Common myeloid progenitor, CD34-positive (primary cell): ENCODE results near the gene KRT78.
"Not testable (repeated sequence)": the region's sequence is repeated elsewhere in the genome, so short reads cannot be mapped to it uniquely, and the experiment has no call there.

ENCODE experiments used
- CTCF ChIA-PET: fragments of 350-600 bp; sonication (Branson Sonifier 250); formaldehyde crosslinking; loops from one replicate; lab custom pipeline; 2021; ENCODE audit warnings: antibody characterized with exemption; lab: Charles Lee
- POLR2A ChIA-PET: fragments of 350-600 bp; sonication (Branson Sonifier 250); formaldehyde crosslinking; loops from one replicate; lab custom pipeline; 2021; ENCODE audit warnings: antibody characterized with exemption; lab: Charles Lee
- DNase-seq, 3 donors: peaks; one replicate each; pipeline versions ENCODE4 v3.0.0 to v3.0.0-alpha.2; 2013
- H3K27ac ChIP-seq, 2 experiments: 1 replicate in 1 of 2; 2 replicates in 1 of 2; pipeline ENCODE4 v1.7.0; 2013; ENCODE audit warnings: inconsistent platforms in 2 of 2, low read length in 2 of 2, mild to moderate bottlenecking in 2 of 2, low read depth in 1 of 2, moderate library complexity in 1 of 2; ENCODE audit not compliant: severe bottlenecking in 2 of 2, insufficient read depth in 1 of 2, poor library complexity in 1 of 2
- H3K27me3 ChIP-seq, 5 experiments: replicated peaks in 2 of 5; 1 replicate in 3 of 5; 2 replicates in 2 of 5; pipeline versions ENCODE4 v1.6.1 to v1.7.0; 2013; ENCODE audit warnings: low read length in 4 of 5, mild to moderate bottlenecking in 2 of 5, moderate library complexity in 2 of 5, inconsistent platforms in 1 of 5; ENCODE audit not compliant: insufficient read depth in 5 of 5, control insufficient read depth in 4 of 5
- H3K36me3 ChIP-seq, 4 experiments: 1 replicate in 2 of 4; 2 replicates in 2 of 4; pipeline versions ENCODE4 v1.6.1 to v1.7.0; 2013; ENCODE audit warnings: low read length in 3 of 4, control low read depth in 1 of 4, mild to moderate bottlenecking in 1 of 4; ENCODE audit not compliant: control insufficient read depth in 4 of 4, insufficient read depth in 4 of 4
- H3K4me1 ChIP-seq, 4 experiments: 1 replicate in 3 of 4; 2 replicates in 1 of 4; pipeline versions ENCODE4 v1.6.1 to v1.7.1; 2013; ENCODE audit warnings: low read length in 3 of 4, mild to moderate bottlenecking in 3 of 4, control low read depth in 1 of 4, inconsistent platforms in 1 of 4, moderate library complexity in 1 of 4; ENCODE audit not compliant: control insufficient read depth in 4 of 4, insufficient read depth in 4 of 4; ENCODE audit errors: control extremely low read depth in 1 of 4
- H3K4me3 ChIP-seq, 7 experiments: 1 replicate in 4 of 7; 2 replicates in 3 of 7; pipeline versions ENCODE4 v1.5.1 to v1.7.0; 2013; ENCODE audit warnings: mild to moderate bottlenecking in 7 of 7, low read length in 6 of 7, moderate library complexity in 6 of 7, inconsistent platforms in 2 of 7, low read depth in 2 of 7, control low read depth in 1 of 7; ENCODE audit not compliant: insufficient read depth in 4 of 7, control insufficient read depth in 1 of 7; ENCODE audit errors: extremely low read depth in 1 of 7
- H3K9me3 ChIP-seq, 5 experiments: 1 replicate in 4 of 5; 2 replicates in 1 of 5; pipeline versions ENCODE4 v1.6.1 to v1.7.1; 2013; ENCODE audit warnings: low read length in 4 of 5, mild to moderate bottlenecking in 2 of 5, inconsistent platforms in 1 of 5, low read depth in 1 of 5, moderate library complexity in 1 of 5; ENCODE audit not compliant: control insufficient read depth in 4 of 5, insufficient read depth in 2 of 5; ENCODE audit errors: control extremely low read depth in 1 of 5
- WGBS: methylation state at CpG from one replicate; pipeline ENCODE4 v1.1.5; 2013; ENCODE audit not compliant: insufficient coverage; 5-methylcytosine and 5-hydroxymethylcytosine counted together

Gene KRT78

GRCh38 chr12:52890417-52890816, 41.6 kb upstream of the KRT78 start:
- Histone ChIP-seq H3K27me3 (no peaks in the 10 kb centered on the region), H3K4me3 (no peak overlapping the region), H3K36me3 (no peaks in the 10 kb centered on the region), H3K9me3 (no peaks in the 10 kb centered on the region), H3K4me1 (no peaks in the 10 kb centered on the region), H3K27ac (no peak overlapping the region)
- 100% methylated on average over 2 of the region's 3 CpGs for WGBS
- ChIA-PET CTCF (interaction anchor here (1.0 to 19.2 kb wide), 2 partner anchors 11 to 92 kb away, joined by 4 to 450 read pairs; no protein-coding TSS in a partner anchor), POLR2A (no interaction called here)
- DNase-seq, result no peak

GRCh38 chr12:52884526-52885293, 35.9 kb upstream of the KRT78 start:
- peaks cover 0 to 11% (median 0%) of the 10 kb centered on the region in 4 experiments for H3K4me1 ChIP-seq
- CTCF ChIA-PET, result interaction anchor here (0.6 to 21.8 kb wide), 50 partner anchors 8 to 523 kb away, joined by 3 to 467 read pairs (median 6); partner anchors contain the start of genes EIF4B, KRT18, KRT74 and KRT8
- WGBS, result 38% methylated on average over 8 of the region's 13 CpGs
- no peaks in the 10 kb centered on the region for H3K27me3 ChIP-seq
- DNase-seq, result peak; percentile 63 to 75 (median 69)
- no peak overlapping the region for H3K27ac ChIP-seq
- no peaks in the 10 kb centered on the region for H3K9me3 ChIP-seq
- no peak overlapping the region for H3K4me3 ChIP-seq
- no peaks in the 10 kb centered on the region for H3K36me3 ChIP-seq
- POLR2A ChIA-PET, result interaction anchor here (1.1 kb wide), 1 partner anchor 96 kb away, joined by 4 read pairs; no protein-coding TSS in a partner anchor

GRCh38 chr12:52880499-52880898, 31.7 kb upstream of the KRT78 start:
- POLR2A ChIA-PET, result interaction anchor here (0.6 kb wide), 1 partner anchor 30 kb away, joined by 3 read pairs; no protein-coding TSS in a partner anchor
- not testable (repeated sequence) for H3K27ac ChIP-seq, H3K36me3 ChIP-seq, DNase-seq, H3K27me3 ChIP-seq, H3K4me3 ChIP-seq, H3K9me3 ChIP-seq
- CTCF ChIA-PET, result interaction anchor here (0.7 to 21.8 kb wide), 28 partner anchors 8 to 553 kb away, joined by 3 to 467 read pairs (median 5); partner anchors contain the start of genes KRT18, KRT74 and KRT85
- WGBS, result 65% methylated on average over 2 of the region's 8 CpGs
- H3K4me1 ChIP-seq, result peaks cover 0 to 25% (median 14%) of the 10 kb centered on the region in 4 experiments

- no peaks in the 10 kb centered on the region for H3K9me3 ChIP-seq
- POLR2A ChIA-PET, result interaction anchor here (0.5 to 0.6 kb wide), 3 partner anchors 13 to 647 kb away, joined by 3 read pairs; partner anchors contain the start of gene KRT7
- H3K36me3 ChIP-seq, result no peaks in the 10 kb centered on the region
- H3K27me3 ChIP-seq, result no peaks in the 10 kb centered on the region
- peaks cover 0 to 31% (median 18%) of the 10 kb centered on the region in 4 experiments for H3K4me1 ChIP-seq
- H3K27ac ChIP-seq, result no peak overlapping the region
- peak; percentile 74 to 85 (median 82) for DNase-seq
- peak overlapping the region in 4 of 7 experiments; percentile 47 to 77 (median 52) for H3K4me3 ChIP-seq
- CTCF ChIA-PET, result interaction anchor here (0.7 to 21.8 kb wide), 49 partner anchors 9 to 724 kb away, joined by 3 to 467 read pairs (median 4); partner anchors contain the start of genes KRT18, KRT74 and KRT85
- WGBS, result 5% methylated on average over 29 of the region's 38 CpGs
Observed at GRCh38 chr12:52879394-52880351, 30.9 kb upstream of the KRT78 start.

GRCh38 chr12:52878507-52879393, 30.0 kb upstream of the KRT78 start:
- H3K4me3 ChIP-seq, result peak overlapping the region in 3 of 7 experiments; percentile 36 to 77 (median 53)
- DNase-seq, result no peak
- no peaks in the 10 kb centered on the region for H3K9me3 ChIP-seq
- 86% methylated on average over 12 of the region's 17 CpGs for WGBS
- no peak overlapping the region for H3K27ac ChIP-seq
- no peaks in the 10 kb centered on the region for H3K36me3 ChIP-seq
- CTCF ChIA-PET, result interaction anchor here (0.7 to 21.8 kb wide), 47 partner anchors 8 to 723 kb away, joined by 3 to 467 read pairs (median 4); partner anchors contain the start of genes KRT18, KRT74 and KRT85
- POLR2A ChIA-PET, result interaction anchor here (0.5 to 0.6 kb wide), 3 partner anchors 12 to 646 kb away, joined by 3 read pairs; partner anchors contain the start of gene KRT7
- H3K27me3 ChIP-seq, result no peaks in the 10 kb centered on the region
- peaks cover 0 to 34% (median 26%) of the 10 kb centered on the region in 4 experiments for H3K4me1 ChIP-seq

GRCh38 chr12:52877242-52877641, 28.4 kb upstream of the KRT78 start:
- Histone ChIP-seq H3K4me3 (no peak overlapping the region), H3K9me3 (no peaks in the 10 kb centered on the region), H3K27me3 (no peaks in the 10 kb centered on the region), H3K4me1 (peaks cover 0 to 40% (median 31%) of the 10 kb centered on the region in 4 experiments), H3K27ac (no peak overlapping the region), H3K36me3 (no peaks in the 10 kb centered on the region)
- POLR2A ChIA-PET, result no interaction called here
- no peak for DNase-seq
- 93% methylated on average over 2 of the region's 3 CpGs for WGBS
- CTCF ChIA-PET, result interaction anchor here (0.5 to 21.8 kb wide), 16 partner anchors 8 to 720 kb away, joined by 3 to 467 read pairs (median 4); partner anchors contain the start of genes KRT74 and KRT85
